GM12892 (cell line): ENCODE data around the gene C2CD3.

Source experiments
- POLR2A ChIP-seq: IDR thresholded peaks from 2 replicates; pipeline ENCODE4 v1.6.1; 2011; ENCODE audit warnings: low read depth, low read length, control low read depth
- POLR2AphosphoS5 ChIP-seq: IDR thresholded peaks from 2 replicates; pipeline ENCODE4 v1.6.1; 2011; ENCODE audit warnings: low read depth, low read length, control low read depth
- TAF1 ChIP-seq: IDR thresholded peaks from 2 replicates; pipeline ENCODE4 v1.6.1; 2011; ENCODE audit warnings: low read depth, mild to moderate bottlenecking, control low read depth, low read length, borderline replicate concordance

DNA sequence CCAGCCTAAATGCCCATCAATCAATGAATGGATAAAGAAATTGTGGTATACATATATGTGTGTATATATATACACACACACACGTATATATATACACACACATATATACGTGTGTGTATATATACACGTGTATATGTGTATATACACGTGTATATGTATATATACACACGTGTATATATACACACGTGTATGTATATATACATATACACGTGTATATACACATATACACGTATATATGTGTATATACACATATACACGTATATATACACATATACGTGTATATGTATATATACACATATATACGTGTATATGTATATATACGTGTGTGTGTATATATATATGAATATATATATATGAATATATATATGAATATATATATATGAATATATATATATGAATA, 54.1 kb downstream of the C2CD3 start:
- TF ChIP-seq POLR2A, result no peak
- TF ChIP-seq POLR2AphosphoS5, result no peak
- no peak for TF ChIP-seq TAF1
